GM21360 (cell line): ENCODE data around the gene GPATCH2.
"Not testable (repeated sequence)": the region's sequence is repeated elsewhere in the genome, so short reads cannot be mapped to it uniquely, and the experiment has no call there.

Experiments used
- ATAC-seq: cut with Tn5 transposase; IDR thresholded peaks from one replicate; pipeline ENCODE4 v1.9.1; 2021; ENCODE audit warnings: mild to moderate bottlenecking, moderate library complexity; ENCODE audit not compliant: unreplicated experiment

GPATCH2 gene

GRCh38 chr1:217456261-217456660 is 174.6 kb downstream of the GPATCH2 start:
- no peak for ATAC-seq

- ATAC-seq: no peak
These were observed 177.1 kb downstream of the GPATCH2 start for GRCh38 chr1:217453816-217454215.

DNA sequence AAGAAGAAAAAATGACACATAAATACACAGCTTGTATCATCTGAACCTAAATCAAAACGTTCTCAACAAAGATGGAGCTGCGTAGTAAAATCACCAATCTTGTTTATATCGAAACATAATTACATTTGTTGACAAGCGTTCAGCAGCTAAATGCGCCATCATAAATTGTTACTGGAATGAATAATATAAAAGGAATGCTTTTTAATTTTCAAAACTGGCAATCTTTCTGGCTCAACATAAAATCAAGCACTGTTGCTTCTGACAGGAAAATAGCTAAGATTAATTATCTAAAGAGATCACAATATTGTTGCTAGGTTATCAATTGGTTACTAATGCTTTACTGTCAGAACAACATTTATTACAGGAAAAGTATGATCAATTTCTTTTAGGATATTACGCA is 181.5 kb downstream of the GPATCH2 start:
- ATAC-seq: no peak

DNA sequence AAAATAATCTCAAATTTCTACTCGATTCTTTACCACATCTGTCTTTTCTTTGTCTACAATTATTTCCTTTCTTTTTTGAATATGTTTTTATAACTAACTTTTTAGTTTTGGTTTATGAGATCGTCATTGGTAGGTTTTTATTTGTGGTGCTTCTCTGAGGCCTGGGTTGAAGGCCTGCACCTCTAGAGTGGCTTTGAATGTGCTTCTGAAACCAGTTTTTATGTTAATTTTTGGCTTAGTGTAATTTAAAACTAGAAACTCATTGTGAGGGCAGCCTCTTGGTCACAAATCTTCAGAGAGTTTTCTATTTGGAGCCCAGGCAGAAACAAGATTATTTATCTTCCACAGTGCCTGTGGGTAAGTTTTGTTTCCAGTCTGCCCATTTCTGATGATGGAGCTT is 187.0 kb downstream of the GPATCH2 start:
- no peak for ATAC-seq

- ATAC-seq: no peak
These were observed 193.5 kb downstream of the GPATCH2 start for GRCh38 chr1:217437376-217437775.

GRCh38 chr1:217435204-217435603 is 195.7 kb downstream of the GPATCH2 start:
- no peak for ATAC-seq

DNA sequence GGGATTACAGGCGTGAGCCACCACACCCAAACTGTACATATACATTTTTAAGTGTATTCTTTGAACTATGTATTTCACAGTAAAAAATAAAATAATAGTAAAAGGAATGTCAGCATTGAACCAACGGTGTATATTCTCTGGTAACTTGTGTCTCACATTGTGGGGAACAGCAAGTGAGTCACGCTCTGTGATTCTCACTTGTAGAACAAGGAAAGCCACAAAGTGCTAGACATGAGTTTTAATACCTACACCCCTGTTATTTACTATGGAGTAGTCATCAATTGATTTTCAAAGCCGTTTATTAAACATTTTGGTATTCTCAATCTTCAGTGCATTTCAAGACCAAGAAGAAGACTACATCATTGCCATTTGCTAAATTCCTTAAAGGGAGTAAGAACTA is 197.2 kb downstream of the GPATCH2 start:
- no peak for ATAC-seq

DNA sequence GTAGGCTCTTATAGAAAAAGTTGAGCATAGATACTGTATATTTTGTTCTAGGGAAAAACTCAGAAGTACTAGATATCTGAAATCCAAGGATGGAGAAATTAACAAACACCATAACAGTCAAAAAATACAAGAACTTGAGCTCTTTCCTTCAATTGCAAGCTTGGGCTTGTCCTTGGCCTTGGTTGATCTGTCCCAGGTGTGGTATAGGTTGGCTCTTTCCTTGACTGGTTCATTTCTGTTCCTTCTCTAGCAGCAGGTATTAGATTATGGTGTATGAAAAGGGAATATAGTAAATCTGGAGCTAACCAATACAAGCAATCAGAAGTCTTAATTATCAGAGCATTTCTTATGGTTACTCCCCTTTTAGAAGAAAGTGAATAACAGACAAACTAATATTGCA is 198.6 kb downstream of the GPATCH2 start:
- no peak for ATAC-seq

- no peak for ATAC-seq
These were observed 199.5 kb downstream of the GPATCH2 start for GRCh38 chr1:217431395-217431794.

GRCh38 chr1:217425422-217425821 is 205.5 kb downstream of the GPATCH2 start:
- ATAC-seq: no peak

DNA sequence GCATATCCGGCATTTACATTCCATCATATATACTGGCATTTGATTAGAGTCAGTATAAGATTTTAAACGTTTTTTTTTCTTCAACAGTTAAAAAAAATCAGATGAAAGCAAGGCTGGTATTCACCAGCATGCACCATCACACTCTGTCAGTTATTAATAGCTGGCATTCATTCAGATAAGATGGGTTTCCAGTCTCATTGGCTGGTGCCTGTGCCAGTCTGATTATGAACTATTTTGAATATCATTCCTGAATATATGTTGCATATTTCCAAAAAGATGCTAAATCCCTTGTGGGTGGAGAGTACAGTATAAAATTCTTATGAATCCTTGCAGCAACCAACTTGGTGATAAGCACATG is 211.7 kb downstream of the GPATCH2 start:
- no peak for ATAC-seq

DNA sequence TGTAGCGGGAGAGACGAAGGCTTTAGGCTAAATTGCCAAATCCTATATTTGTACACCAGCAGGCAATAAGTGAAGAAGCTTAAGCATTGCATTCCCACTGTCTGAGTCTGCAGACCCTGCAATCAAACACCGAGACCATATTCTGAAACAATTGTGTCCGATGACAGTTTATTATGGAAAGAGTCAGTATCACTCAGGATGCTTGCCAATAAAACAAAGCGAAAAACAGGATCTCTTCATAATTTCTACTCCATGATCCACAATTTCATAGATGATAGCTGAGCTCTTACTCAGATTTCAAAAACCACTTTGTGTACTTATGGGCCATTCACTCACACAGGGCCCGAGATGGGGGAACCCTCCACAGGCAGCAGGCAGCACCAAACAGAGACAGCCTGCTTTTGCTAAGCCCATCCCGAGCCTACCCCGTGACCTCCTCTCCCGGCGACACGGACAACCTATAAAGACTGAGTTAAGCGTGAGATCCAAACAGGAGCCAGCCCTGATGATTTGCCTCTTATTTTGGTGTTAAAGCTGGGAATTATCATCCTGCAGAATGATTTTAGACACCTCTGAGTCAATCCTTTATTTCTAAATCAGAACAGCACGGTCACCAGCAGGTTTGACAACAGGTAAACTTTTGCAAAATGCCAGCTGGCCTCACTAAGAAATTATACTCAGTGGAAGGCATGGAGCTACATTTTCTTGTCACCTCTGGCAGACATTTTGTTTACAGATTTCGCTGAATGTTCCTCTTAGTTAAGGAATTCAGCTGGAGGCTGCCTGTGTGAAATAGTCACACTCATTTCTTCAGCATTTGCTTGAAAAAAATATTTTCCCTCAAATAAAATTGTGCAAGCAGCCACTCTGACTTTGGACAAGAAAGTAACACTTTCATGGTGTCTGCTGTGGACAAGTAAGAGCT is 212.4 kb downstream of the GPATCH2 start:
- no peak for ATAC-seq

DNA sequence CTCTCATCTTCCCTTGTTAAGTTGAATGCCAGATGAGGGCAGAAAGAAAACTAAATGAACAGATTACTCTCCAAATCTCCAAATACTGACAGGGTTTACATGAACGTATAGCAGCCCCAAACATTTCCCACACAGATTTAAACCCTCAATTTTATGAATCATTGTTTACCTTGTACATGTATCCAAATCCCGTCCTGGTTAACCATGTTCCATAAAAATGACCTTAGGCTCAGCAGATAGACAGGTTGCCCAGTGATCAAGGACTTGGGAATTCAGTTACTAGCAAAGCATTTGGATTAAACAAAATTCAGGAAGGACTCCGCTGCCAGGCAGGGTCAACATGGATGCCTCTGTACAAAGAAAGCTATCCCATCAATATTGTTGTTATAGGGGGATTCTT is 213.5 kb downstream of the GPATCH2 start:
- no peak for ATAC-seq

- no peak for ATAC-seq
These were observed 223.3 kb downstream of the GPATCH2 start for GRCh38 chr1:217407534-217408001.

DNA sequence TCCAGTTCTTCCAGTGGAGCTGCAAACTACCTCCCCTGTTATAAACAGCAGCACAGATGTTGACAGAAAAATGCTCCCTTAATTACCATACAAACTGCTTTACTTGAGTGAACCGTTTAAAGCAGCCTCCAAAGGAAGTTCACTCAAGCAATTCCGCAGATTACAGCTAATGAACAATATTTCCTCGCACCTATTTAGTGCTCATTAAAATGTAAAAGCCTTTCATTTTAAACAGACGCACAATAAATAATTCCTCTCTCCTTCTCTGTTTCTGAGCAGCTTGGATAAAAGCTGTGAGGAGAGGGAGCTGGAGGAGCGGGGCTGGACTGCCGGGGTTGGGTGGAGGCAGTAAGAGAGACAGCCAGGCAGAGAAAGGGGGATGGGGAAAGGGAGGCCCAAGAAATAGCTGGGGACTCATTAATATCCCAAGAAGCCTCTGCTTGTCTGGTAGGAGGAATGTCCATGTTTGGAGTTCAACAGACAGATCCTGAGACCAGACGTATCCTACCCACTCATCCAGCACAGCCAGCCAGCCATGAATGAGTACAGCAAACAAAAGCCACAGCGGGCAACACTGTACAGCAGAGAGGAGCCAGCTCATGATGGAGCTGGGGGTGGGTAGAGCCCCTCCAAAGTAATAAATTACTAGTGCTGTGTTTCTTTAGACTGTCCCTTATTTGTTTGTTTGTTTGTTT is 227.7 kb downstream of the GPATCH2 start:
- no peak for ATAC-seq

GRCh38 chr1:217402301-217402700 is 228.6 kb downstream of the GPATCH2 start:
- ATAC-seq: no peak

DNA sequence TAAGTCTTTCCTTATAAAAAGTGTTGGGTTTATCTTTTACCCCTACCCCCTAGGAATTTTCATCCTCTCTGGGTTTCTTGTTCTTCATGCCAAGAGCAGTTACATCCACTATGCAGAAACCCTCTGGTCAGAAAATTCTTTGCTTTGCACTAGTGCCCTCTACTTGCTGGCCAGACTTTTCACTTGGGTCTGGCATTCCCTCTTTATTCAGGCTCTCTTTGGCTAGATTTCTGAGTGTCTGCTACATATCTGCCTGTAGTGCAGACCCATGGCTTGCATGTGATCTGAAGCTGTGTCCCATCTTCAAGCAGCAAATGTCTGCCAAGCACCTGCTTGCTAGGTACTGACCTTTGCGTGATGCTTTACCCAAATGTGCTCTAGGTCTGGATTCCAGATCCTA is 237.0 kb downstream of the GPATCH2 start:
- ATAC-seq: no peak

DNA sequence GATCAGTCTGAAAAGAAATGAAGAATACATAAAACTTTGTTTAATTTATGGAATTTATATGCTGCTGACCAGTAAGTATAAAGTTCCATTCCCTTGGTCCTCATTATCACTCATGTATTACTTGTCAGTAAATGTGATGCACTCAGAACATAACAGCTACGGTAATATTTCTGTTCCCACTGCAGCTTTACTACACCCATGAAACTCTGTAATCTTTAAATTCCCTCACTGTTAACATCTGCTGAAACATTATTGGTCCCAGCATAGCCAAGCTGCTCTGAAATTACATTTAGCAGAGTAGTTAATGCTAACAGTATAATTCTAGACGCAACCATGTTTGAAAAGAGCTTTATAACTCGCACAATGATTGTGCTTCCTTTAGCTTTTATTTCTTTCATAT is 238.4 kb downstream of the GPATCH2 start:
- ATAC-seq: no peak

DNA sequence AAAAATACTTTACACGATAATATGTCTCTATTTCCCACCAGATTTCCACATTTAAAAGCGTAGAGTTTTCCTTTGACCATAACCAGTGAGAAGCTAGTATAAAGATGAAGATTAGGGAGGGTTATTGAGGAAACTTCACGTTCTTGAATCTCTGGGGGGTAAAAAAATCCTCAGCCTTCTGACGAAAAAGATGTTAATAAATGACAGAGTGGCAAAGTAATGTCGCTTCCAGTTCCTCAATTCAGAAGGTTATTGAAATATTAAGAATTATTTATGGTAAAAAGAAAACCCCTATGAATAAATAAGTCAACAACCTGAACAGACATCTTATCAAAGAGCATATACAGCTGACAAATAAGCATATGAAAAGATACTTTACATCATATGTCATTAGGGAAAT is 241.0 kb downstream of the GPATCH2 start:
- ATAC-seq: no peak

GRCh38 chr1:217388522-217389065 is 242.3 kb downstream of the GPATCH2 start:
- no peak for ATAC-seq

GRCh38 chr1:217381773-217382172 is 249.1 kb downstream of the GPATCH2 start:
- ATAC-seq: not testable (repeated sequence)

DNA sequence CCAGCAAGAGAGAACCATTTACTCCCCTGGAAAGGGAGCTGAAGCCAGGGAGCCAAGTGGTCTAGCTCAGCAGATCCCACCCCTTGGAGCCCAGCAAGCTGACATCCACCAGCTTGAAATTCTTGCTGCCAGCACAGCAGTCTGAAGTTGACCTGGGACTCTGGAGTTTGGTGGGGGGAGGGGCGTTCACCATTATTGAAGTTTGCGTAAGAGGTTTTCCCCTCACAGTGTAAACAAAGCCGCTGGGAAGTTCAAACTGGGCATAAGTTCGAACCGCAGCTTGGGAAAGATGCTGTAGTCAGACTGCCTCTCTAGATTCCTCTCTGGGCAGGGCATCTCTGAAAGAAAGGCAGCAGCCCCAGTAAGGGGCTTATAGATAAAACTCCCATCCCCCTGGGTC is 251.1 kb downstream of the GPATCH2 start:
- ATAC-seq: not testable (repeated sequence)
